GM18505 (cell line): ENCODE data around the gene CENPV.
A peak's percentile ranks its signal among the peaks of the same experiment; 100 is the strongest.

Source experiments
- ATAC-seq: cut with Tn5 transposase; IDR thresholded peaks from one replicate; pipeline ENCODE4 v1.9.1; 2021; ENCODE audit not compliant: unreplicated experiment
- POLR2A ChIP-seq: IDR thresholded peaks from 4 replicates; pipeline ENCODE4 v1.6.1; 2011; ENCODE audit warnings: borderline replicate concordance; ENCODE audit not compliant: insufficient read depth, insufficient read length; ENCODE audit errors: extremely low read depth

CENPV gene

DNA sequence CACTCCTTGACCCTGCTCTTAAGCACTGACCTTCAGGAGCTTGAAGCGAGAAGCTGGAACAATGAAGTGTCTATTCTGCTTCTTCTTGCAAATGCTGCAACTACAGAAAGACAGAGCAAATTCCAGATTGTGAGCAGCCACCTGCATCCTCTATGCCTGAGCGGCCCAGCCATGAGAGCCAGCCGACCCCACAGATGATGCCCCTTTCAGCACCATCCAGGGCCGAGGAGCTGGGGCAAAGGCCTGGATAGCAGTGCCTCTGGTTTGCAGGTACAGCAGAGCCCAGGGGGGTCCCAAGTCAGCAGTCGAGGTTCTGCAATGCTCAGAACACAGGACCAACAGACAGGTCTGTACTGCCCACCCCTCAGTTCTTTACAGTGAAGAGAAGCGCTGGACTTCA, 4.7 kb downstream of the CENPV start:
- no peak for ATAC-seq
- TF ChIP-seq POLR2A = no peak

DNA sequence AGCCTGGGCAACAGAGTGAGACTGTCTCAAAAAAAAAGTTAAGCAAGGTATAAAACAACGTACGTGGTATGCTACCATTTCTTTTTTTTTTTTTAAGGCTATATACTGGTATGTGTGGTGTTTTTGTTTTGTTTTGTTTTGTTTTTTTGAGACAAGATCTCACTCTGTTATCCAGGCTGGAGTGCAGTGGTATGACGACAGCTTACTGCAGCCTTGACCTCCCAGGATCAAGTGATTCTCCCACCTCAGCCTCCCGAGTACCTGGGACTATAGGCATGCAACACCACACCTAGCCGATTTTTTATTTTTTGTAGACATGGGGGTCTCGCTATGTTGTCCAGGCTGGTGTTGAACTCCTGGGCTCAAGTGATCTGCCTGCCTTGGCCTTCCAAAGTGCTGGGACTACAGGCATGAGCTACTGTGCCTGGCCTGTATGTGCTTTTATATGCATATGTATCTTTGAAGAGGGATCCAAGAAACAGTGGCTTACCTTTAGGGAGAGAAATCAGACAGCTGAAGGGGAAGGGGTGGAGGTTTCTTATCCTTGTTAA, 6.5 kb downstream of the CENPV start:
- TF ChIP-seq POLR2A = no peak
- no peak for ATAC-seq

DNA sequence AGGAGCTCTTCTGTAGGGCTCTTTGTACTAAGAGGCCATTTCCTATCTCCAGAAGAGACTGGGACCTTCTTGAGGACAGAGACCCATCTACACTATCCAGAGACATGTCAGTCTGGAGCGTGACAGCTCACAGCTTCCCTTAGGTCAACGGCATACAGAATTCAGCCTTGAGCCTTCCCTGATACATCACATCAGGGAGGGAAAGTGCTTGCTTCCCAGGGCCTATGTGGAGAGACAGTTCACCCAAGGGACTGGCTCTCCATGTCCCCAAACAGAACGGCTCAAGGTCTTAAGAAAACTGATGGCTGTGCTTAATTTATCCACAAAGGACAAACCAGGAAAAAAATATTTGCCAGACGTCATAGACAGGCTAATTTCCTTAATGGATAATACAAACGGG, 7.7 kb downstream of the CENPV start:
- no peak for TF ChIP-seq POLR2A
- no peak for ATAC-seq

DNA sequence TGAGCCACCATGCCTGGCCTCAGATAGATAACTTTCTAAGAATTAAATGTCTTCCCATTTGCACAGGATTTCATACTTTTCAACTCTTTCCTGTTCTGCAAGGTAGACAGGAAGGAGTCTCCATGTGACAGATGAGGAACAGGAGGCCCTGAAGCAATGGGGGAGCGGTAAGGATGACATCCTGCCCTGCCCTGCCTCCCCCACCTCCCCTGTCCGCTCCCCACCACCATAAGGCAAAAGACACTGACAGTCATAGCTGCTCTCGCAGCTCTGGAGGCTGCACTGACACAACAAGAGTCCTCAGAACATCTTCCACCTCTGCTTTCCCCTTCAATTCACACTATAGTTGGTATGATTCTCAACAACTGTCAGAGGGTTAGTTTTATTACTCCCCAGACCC, 9.7 kb downstream of the CENPV start:
- no peak for TF ChIP-seq POLR2A
- ATAC-seq = no peak

DNA sequence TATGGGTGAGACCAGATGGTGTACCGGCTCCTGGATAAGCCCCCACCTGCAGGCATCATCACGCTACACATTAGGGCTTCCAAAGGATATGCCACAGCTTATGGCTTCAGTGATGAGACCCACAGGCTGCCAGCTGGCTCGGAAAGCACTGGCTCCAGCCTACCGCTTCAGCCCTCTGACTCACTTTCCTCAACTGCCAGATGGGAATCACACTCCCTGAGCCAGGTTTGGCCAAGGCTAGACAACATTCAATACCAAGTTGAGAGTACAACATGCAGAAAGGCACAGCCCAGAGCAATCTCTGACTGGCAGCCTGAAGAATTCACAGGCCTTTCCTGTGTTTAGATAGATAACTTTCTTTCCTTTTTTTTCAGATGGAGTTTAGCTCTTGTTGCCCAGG, 10.3 kb downstream of the CENPV start:
- no peak for TF ChIP-seq POLR2A
- ATAC-seq = no peak

DNA sequence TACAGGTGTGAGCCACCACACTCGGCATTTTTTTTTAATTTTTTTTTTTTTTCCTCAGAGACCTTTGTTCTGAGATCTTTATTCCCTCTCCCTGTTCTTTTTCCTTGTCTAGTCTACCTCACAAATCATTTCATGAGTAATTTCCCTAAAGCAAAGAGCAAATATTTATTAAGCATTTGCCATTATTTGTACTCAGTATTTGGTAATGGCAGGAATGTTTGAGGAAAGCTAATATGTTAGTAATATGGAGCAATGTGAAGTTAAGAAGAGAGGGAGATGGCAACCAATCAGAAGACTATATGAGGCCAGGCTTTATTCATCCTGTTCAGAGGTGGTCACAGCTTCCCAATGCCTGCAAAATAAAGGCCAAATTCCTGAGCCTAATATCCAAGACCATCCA, 13.3 kb downstream of the CENPV start:
- no peak for ATAC-seq

DNA sequence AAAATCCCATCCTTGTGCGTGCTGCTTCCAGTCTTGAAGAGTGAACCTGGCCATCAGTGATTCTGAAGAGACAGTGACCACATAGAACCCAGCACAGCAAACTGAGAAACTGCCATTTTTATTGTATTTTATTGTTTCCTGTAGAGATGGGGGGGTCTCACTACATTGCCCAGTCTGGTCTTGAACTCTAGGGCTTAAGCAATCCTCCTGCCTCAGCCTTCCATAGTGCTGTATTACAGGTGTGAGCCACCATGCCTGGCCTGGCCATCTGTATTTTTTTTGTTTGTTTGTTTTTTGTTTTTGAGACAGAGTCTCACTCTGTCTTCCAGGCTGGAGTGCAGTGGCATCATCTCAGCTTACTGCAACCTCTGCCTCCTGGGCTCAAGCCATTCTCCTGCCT, 13.9 kb downstream of the CENPV start:
- ATAC-seq = no peak
- no peak for TF ChIP-seq POLR2A

More for the DNA sequence above, 13.3 kb downstream of the CENPV start:
- no peak for TF ChIP-seq POLR2A

DNA sequence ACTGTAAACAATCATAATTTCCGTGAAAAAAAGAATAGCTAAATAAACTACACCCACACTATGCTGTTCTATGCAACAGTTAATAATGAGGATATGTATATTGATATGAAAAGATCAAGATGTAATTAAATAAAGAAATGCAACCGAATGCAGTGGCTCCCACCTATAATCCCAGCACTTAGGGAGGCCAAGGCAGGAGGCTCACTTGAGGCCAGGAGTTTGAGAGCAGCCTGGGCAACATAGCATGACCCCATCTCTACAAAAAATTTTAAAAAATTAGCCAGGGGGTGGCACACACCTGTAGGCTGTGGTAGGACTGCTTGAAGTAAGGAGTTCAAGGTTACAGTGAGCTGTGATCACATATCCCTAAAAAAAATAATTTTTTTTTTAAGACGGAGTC, 14.9 kb downstream of the CENPV start:
- no peak for TF ChIP-seq POLR2A
- ATAC-seq = no peak

DNA sequence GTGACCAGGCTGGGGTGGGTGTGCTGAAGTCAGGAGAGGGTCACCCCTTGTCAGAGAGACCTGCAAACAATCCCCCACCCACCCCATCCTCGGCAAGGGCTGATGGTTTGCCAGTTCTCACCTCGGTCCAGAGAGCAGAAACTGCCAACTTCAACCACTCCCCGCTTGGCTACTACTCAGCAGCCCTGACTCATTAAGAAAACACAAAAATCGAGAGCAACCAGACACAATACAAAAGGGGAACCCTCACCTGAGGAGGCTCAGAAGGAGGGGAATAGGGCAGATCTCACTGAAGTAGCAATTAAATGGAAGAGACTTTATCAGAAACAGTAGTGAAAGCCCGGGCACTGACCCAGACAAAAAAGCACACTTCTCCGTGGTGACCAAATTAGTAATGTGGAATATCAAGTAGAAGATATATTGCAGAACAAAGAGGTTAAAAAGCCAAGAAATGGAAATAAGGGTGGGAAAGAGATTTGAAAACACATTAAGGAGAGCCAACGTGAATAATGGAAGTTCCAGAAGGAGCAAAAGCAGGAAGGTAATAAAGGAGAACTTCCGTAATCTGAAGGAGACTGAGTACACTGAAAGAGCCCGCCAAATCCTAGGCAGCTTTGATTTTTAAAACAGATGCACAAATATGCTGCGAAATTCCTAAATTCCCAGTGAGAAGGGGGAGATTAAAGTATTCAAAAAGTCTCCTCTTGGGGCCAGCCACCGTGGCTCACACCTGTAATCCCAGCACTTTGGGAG, 23.6 kb downstream of the CENPV start:
- peak; percentile 66 for ATAC-seq
- TF ChIP-seq POLR2A = no peak

DNA sequence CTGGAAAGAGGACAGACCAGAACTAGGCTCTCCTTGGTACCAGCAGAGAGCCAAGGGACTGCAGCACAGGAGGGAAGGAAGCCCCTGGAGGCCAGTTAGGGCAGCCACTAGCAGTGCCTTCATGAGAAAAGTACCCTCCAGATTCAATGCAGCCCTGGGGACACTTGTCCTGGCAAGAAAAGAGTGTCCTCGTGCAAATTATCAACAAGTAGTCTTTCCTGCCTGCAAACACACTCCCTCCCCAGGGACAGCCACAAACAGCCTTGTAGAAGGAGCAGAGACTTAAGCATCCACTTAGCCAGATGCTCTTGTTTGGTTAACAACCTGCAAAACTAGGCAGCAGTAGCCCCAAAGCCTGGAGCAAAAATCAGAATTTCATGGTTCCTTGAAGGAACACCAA, 24.3 kb downstream of the CENPV start:
- no peak for ATAC-seq
- TF ChIP-seq POLR2A = no peak

DNA sequence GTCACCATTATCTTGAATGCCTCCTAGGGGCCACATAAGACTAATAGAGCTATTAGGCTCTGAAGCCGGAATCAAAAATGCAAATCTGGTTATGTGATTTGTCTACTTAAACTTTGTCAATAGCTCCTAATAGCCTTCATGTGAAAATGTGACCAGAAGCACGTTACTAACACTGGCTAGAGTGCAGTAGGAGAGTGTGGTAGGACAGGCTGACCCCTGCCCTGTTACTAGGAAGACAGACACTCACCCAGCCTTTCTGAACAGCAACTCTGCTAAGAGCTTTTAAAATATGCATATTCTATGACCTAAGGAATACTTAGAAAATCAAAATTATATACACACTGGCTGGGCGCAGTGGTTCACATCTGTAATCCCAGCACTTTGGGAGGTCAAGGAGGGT, 26.3 kb downstream of the CENPV start:
- TF ChIP-seq POLR2A = no peak
- no peak for ATAC-seq

DNA sequence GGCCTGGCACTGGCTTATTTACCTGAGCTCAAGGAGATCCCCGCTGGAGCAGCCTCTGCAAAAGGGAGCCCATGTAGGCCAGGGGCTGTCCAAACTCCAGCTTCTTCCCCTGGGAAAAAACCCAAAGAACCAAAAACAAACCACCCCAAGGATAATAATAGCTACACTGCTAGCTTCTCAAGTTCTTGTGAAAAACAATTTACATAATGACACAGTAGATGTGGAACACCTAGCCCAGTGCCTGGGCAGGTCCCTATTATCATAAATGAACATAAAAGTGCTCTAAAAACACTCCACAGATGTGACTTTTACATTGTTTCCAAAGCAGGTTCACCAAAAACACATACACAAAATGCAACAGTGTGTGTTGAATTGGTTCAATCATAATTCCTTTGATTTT, 27.3 kb downstream of the CENPV start:
- TF ChIP-seq POLR2A = no peak
- no peak for ATAC-seq

DNA sequence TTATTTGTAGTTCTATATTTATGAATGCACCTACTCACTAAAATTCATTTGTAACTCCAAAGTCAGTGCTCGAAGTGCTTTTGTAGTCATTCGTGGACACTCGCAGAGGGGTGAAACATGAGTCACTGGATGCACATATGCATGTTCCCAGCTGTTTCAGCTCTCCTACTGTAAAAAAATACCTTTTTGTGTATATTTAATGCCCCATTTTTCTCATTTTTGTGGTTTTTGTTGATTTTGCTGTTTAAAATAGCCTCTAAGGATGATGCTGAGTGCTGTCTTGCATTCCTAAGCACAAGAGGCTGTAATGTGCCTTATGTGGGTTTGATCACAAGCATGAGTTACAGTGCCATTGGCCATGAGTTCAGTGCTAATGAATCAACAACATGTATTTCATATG, 30.6 kb downstream of the CENPV start:
- TF ChIP-seq POLR2A = no peak
- no peak for ATAC-seq

DNA sequence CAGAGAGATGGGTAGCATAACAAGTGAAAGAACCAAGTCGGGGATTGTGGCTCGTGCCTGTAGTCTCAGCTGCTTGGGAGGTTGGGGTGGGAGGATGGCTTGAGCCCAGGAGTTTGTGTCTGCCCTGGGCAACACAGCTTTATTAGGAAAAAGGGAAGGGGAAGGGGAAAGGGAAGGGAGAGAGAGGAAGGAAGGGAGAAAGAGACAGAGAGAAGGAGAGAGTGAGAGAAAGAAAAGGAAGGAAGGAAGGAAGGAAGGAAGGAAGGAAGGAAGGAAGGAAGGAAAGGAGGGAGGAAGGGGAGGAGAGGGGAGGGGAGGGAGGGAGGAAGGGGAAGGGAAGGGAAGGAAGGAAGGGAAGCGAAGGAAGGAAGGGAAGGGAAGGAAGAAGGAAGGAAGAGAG, 33.3 kb downstream of the CENPV start:
- TF ChIP-seq POLR2A = no peak
- ATAC-seq = no peak
